A204.1 (cell line): ENCODE results near the gene VAV3.
"Not testable (repeated sequence)": the region's sequence is repeated elsewhere in the genome, so short reads cannot be mapped to it uniquely, and the experiment has no call there.

Source experiments
- FAIRE-seq: peaks from 2 replicates; lab custom pipeline; 2012; peaks lifted over from hg19 to GRCh38; lab: Jason Lieb, UNC

VAV3 gene

GRCh38 chr1:107680579-107680985 lies 284.4 kb downstream of the VAV3 start:
- no peak for FAIRE-seq

- FAIRE-seq = no peak
Observed at GRCh38 chr1:107679411-107679953, 285.5 kb downstream of the VAV3 start.

- no peak for FAIRE-seq
Observed at GRCh38 chr1:107678993-107679392, 286.0 kb downstream of the VAV3 start.

- FAIRE-seq = no peak
Observed at GRCh38 chr1:107677697-107678096, 287.3 kb downstream of the VAV3 start.

- FAIRE-seq = no peak
Observed at GRCh38 chr1:107674486-107674885, 290.5 kb downstream of the VAV3 start.

- no peak for FAIRE-seq
Observed at GRCh38 chr1:107673006-107673405, 292.0 kb downstream of the VAV3 start.

- FAIRE-seq = no peak
Observed at GRCh38 chr1:107670397-107671040, 294.5 kb downstream of the VAV3 start.

GRCh38 chr1:107669996-107670395 lies 295.0 kb downstream of the VAV3 start:
- FAIRE-seq = no peak

- FAIRE-seq = no peak
Observed at GRCh38 chr1:107668762-107669161, 296.2 kb downstream of the VAV3 start.

GRCh38 chr1:107666493-107666892 lies 298.5 kb downstream of the VAV3 start:
- no peak for FAIRE-seq

- no peak for FAIRE-seq
Observed at GRCh38 chr1:107664982-107665925, 299.7 kb downstream of the VAV3 start.

- no peak for FAIRE-seq
Observed at GRCh38 chr1:107662971-107663370, 302.0 kb downstream of the VAV3 start.

GRCh38 chr1:107661158-107661557 lies 303.8 kb downstream of the VAV3 start:
- no peak for FAIRE-seq

GRCh38 chr1:107659961-107660360 lies 305.0 kb downstream of the VAV3 start:
- FAIRE-seq = no peak

- no peak for FAIRE-seq
Observed at GRCh38 chr1:107657356-107657755, 307.6 kb downstream of the VAV3 start.

GRCh38 chr1:107653765-107654164 lies 311.2 kb downstream of the VAV3 start:
- no peak for FAIRE-seq

- no peak for FAIRE-seq
Observed at GRCh38 chr1:107653005-107653404, 312.0 kb downstream of the VAV3 start.

GRCh38 chr1:107650825-107651224 lies 314.2 kb downstream of the VAV3 start:
- FAIRE-seq = not testable (repeated sequence)

- no peak for FAIRE-seq
Observed at GRCh38 chr1:107649023-107649422, 316.0 kb downstream of the VAV3 start.

GRCh38 chr1:107648071-107648470 lies 316.9 kb downstream of the VAV3 start:
- no peak for FAIRE-seq

GRCh38 chr1:107647012-107647411 lies 318.0 kb downstream of the VAV3 start:
- FAIRE-seq = no peak

- no peak for FAIRE-seq
Observed at GRCh38 chr1:107643766-107644165, 321.2 kb downstream of the VAV3 start.

- FAIRE-seq = no peak
Observed at GRCh38 chr1:107640207-107640606, 324.8 kb downstream of the VAV3 start.
